GM11168 (cell line): ENCODE data around the gene CD52.
"Not testable (repeated sequence)": the region's sequence is repeated elsewhere in the genome, so short reads cannot be mapped to it uniquely, and the experiment has no call there.

Experiments
- in situ Hi-C: fragments of 300-500 bp; cut with MboI; formaldehyde crosslinking; loops from one replicate; pipeline ENCODE4 v1.12.0; 2022; ENCODE audit warnings: low sequenced_read_pairs; ENCODE audit not compliant: unreplicated experiment

The CD52 gene

DNA sequence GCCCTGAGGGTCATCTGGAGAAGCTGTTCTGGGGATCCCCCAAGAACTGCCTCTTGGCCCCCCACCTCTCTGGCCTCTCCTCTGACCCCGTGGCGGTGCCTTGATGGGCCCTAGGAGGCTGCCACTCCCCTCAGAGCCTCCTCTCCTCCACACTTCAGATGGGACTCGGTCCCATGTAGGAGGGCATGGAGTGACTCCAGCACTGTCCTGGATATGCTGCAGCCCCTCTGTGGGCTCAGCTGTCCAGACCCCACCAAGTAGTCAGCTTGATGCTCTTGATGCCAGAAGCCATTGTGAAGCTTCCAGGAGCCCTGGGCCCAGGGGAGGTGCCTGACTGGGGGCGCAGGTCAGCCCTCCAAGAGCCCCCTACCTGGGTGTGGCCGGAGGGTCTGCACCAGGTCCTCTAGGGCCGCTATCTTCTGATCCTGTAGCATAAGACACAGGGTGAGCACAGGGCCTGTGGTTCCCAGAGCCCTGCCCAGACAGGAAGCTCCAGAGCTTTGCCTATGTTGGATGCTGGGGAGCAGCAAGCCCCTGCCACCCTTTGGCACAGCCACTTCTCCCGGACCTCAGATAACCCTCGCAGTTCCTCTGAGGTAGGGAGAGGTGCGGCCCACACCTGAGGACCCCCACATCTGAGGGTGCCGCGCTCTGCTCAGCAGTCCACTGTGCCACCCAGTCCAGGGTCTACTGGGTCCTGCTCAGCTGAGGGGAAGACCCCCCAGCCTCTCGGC lies 20.5 kb upstream of the CD52 start:
- in situ Hi-C loops = no loop called here

DNA sequence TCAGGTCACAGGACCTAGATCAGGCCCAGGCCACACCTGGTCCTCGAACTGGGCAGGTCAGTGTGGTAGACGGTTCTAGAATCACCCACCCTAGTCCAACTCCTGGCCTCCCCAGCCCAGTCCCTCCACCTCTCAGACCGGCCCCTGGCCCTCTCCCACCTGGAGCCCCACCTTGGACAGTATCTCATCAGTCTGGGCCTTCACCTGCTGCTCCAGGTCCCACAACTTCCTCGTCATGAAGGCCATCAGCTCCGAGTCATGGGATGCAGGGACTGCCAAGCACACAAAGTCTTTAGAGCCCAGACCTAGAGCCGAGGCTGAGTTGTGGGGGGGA lies 20.0 kb upstream of the CD52 start:
- in situ Hi-C loops = no loop called here

DNA sequence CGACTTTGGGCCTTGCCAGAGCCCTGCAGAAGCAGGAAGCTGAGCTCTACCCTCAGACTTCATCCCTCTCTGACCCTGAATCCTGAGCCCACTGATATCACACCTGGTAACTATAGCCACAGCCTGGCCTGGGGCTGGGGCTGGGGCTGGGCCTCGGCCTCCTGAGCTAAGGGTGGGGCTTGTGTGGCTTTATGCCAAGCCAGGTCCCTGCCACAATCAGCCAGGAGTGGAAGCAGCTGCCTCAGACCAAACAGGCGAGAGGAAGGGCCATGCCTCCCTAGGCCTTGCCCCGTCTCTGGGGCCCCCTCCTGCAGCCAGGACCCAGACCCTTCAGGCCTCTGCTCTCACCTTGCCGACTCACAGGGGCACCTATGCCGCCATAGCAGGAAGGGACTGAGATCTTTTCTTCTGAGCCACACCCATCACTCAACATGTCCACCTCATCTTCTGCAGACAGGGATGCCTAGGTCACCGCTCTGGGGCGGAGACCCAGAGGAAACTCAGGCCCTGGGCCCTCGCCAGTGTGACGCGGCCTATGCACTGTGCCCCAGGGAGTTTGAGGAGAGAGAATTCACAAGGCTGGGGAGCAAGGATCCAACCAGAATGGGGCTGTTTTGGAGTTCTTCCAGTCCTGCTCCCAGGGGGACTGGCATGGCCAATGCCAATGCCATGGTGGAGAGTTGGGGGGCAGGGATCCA lies 17.0 kb upstream of the CD52 start:
- in situ Hi-C loops = no loop called here

DNA sequence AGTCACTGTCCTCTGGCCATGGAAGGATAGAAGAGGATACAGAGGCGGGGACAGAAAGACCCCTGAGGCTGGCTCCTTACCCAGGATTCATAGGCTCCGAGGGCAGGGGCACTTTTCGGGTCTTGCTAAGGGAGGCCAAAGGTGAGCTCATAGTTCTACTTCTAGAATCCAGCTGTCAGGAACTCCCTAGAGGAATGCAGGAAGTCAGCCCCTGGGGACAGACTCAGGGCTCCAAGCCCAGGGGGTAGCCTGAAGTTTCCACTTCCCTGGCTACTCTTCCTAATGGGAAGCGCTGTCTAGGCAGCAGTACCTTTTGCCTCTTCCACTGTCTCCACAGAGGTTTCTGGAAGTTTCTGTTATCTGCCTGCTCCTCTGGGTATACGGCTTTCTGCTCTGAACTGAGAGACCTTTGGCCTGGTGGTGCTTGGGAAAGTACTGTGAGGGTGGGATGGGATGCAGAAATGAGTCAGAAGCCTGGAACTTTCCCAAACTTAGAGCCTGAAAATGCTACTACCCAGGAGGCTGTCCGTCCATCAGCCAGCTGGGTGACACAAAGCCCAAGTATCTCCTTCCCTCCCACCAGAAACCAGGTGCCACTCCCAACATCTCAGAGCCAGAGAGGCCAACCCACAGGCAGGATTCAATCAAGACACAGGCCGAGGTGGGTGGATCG lies 14.9 kb upstream of the CD52 start:
- in situ Hi-C loops = no loop called here

DNA sequence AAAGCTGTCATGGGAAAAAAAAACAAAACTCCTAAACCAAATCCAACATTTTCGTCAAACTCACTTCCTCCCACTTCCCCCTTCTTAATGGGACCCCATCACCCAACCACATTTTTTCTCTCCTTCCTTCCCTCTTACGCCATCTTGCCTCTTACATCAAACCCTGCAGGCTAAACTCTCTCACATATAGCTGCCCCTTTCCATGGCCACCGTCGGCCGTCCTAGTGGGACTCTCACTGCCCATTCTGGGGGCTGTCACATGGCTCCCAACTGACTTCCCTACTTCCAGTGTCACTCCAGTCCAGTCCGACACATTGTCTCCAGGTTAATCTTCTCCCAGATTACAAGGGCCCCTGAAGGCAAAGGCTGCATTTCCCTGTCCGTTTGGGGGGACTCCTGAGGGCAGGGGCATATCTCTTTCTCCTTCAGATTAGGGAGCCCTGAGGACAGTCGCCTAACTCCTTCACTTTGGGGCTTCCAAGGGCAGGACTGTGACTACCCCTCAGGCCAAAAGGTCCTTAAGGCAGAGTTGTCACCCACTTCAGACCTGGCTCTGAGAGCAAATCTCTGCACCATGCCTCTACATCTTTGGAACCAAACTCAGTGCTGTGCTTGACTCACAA lies 12.0 kb upstream of the CD52 start:
- in situ Hi-C loops = no loop called here

DNA sequence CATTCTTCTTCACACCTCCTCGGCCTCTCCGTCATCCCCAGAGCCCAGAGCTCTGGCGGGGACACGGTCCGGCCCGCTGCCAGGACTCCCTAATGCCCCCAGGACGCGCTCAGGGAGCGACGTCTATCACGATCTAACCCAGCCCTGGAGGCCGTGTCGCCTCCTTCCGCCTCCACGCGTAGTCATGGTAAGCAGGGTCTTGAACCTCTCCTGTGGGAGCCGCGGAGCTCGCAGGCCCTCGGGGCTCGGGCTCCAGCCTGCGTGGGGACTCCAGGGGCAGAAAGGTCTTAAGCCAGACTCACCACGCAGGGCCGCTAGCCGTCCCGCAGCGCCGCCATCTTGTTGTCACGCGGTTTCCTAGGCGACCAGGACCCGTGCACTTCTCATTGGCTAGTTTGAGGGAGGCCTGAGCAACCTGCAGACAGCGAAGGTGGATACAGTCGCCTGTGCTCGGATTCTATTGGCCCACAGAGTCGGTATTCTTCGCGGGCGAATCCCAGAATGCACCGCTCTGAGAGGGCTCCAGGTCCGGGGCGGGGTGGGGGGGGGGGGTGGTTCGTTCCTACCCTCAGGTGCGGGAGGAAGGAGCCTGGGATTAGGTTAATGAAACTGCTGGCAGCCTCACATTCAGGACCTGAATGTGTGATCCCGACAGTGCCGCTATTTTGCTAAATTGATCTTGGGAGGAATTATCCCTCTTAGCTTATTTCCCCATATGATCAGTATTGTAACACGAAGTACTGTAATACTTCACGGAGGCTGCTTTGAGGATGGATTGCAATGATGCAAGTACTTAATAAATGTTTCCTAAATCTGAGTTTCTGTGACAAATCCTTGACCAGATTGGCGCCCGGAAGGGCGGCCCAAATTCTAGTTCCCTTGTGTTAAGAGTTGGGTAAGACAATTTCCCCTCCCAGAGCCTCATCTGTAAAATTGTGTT lies 11.2 kb upstream of the CD52 start, which contains the start of gene UBXN11:
UBXN11 (minus strand) TSS at position 347 of the 940 bp plus-strand sequence. CDS start 3,753 bp downstream, outside the sequence.
- in situ Hi-C loops = no loop called here

DNA sequence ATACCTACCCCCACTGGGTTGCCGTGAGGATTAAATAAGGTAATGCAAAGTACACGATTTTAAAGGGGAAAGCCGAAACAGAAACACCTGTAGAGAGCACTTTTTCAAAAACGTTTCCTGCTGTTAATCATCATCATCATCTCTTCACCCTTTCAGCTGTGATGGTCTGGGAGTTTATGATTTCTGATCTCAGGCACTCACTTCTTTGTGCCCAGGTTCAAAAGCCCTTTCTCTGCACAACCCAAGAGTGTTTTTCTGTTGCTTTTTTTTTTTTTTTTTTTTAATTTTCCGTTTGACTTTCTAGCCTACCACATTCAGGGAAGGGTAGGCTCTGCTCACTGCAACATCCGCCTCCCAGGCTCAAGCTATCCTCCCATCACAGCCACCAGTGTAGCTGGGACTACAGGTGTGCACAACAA lies 10.4 kb upstream of the CD52 start:
- in situ Hi-C loops = no loop called here

DNA sequence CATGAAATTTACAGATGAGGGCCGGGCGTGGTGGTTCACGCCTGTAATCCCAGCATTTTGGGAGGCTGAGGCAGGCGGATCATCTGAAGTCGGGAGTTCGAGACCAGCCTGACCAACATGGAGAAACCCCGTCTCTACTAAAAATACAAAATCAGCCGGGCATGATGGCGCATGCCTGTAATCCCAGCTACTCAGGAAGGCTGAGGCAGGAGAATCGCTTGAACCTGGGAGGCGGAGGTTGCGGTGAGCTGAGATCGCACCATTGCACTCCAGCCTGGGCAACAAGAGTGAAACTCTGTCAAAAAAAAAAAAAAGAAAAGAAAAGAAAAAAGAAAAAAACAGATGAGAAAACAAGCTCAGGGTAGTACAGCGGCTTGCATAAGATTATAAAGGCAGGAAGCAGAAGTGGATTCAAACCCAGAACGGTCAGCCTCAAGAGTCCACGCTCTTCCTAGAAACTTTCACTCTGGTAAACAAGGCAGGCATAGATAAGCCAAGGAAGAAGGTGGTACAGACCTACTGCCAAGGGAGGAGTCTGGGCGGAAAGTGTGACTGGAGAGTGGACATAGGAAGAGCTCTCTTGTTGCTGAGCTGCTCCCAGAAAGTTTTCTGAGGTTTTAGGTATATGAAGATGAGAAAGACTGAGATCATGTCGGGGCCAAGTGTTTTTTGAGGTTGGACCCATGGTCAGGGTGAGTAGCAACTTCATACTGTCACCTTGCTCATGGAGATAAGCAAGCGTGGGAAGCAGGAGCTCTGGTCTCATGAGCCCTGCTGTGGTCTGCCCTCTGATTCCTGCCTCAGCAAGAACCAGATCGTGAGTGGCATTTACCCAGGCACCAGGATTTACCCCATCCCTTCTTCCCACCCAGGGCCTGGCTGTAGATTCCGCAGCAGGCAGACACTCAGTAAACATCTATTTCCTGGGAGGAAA lies 9.5 kb upstream of the CD52 start:
- in situ Hi-C loops = not testable (repeated sequence)

DNA sequence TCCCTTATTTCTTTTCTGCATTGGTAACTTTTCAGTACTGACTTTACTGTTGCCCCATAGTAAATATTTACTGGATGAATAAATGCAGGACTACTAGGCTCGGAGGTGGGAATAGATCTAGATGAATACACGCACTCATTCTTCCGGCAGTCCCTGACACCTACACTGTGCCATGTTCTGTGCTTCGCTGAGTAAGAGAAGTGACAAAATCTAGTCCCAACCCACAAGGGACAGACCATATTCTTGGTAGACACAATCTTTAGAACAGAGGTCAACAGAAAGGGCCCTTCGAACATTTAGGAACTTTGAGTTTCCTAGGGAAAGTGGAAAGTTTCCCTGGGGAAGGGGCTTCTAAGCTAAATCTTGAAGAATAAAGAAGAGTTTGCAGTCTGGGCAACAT lies 3.3 kb upstream of the CD52 start:
- in situ Hi-C loops = no loop called here

DNA sequence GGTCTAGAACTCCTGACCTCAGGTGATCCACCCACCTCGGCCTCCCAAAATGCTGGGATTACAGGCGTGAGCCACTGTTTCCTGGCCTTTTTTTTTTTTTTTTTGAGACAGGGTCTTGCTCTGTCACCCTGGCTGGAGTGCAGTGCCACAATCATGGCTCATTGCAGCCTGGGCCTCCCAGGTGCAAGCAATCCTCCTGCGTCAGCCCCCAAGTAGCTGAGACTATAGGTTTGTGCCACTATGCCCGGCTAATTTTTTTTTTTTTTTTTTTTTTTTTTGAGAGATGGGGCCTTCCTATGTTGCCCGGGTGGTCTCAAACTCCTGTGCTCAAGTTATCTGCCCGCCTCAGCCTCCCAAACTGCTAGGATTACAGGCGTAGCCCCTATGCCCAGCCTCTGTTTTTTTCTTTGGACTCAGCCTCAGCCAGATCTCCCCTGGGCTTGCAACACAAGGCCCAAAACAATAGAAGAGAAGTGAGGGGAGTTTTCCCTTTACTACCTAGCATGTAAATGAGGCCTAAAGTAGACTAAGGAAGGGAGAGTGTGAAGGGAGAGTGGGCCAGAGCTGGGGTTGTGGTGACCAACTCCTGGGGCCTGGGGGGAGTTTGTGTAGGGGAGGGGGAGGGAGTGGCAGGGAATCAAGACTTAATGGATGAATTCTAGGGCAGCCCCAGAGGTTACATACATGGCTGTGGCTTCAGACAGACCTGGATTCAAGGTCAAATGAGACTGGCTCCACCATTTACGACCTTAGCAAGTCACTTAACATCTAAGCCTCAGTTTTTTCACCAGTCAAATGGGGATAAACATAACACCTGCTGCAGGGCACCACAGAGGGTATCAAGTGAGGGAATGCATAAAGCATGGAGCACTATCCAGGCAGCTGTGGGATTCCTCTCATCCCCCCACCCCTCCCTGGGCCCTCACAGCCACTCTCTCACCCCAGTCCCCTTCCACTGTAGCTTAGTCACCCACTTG lies 1.6 kb upstream of the CD52 start:
- in situ Hi-C loops = no loop called here

DNA sequence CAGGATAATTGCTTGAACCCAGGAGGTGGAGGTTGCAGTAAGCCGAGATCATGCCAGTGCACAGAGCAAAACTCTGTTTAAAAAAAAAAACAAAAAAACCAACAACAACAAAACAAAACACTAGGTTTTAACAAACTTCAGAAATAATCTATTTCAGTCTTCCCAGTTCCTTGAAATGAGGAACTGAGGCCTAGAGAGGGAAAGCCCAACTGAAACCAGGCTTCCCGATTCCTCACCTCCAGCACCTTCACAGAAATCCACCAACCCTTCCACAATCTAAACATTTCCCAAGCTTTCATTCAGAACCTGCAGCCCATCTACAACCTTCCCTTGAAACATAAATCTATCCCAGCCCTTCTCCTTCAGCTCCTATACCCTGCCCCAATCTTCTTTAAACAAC lies 612 bp upstream of the CD52 start:
- in situ Hi-C loops = no loop called here

DNA sequence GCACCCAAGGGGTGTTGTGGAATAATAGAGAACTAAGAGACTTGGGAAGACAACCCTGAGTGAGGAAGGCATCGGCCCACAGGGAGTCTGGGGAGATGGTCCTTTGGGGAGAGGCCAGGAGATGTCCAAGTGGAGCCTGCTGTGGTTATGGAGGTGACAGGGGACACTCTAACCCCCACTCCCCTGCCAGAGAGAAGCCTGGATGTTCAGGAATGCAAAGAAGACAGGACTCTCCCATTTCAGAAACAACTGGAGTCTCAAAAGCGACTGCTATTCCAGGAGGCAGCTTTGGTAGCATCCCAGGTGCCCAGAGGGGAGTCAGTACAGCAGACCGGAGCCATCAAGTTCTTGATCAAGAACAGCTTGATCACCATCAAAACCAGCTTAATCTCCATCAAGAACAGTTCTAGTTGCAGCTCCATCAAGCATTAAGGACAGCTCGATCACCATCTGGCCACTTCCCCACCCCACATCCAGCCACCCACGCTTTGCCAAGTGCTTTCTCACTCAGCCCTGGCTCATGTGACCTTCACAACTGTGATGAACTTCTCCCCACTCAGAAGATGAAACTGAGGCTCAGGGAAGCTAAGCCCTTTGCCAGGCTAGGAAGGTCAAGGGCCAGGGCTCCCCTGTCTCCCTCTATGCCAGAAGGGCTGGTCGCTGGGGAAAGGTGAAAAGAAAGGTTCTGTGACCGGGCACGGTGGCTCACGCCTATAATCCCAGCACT lies 743 bp downstream of the CD52 start:
- in situ Hi-C loops = no loop called here

DNA sequence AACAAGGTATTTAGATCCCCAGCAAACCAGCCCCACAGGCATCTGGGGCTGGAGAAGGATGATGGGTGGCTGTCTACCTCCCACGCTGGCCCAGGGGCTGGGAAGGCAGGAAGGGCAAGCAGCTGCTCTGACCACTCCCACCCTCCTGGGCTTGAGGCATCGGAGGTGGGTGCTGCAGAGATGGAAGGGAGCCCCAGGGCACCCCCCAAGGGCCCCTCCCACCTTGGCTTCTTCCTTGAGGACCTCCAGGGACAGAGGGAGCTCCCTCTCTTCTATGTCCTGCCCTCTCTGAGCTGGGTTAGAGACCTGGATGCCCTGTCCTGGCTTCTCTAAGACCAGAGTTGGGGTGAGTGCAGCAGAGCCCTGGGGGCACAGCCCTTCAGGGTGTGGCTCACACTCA lies 3.1 kb downstream of the CD52 start:
- in situ Hi-C loops = loop anchor here (5.0 kb wide), 1 partner anchor 44 kb away; no protein-coding TSS in a partner anchor

DNA sequence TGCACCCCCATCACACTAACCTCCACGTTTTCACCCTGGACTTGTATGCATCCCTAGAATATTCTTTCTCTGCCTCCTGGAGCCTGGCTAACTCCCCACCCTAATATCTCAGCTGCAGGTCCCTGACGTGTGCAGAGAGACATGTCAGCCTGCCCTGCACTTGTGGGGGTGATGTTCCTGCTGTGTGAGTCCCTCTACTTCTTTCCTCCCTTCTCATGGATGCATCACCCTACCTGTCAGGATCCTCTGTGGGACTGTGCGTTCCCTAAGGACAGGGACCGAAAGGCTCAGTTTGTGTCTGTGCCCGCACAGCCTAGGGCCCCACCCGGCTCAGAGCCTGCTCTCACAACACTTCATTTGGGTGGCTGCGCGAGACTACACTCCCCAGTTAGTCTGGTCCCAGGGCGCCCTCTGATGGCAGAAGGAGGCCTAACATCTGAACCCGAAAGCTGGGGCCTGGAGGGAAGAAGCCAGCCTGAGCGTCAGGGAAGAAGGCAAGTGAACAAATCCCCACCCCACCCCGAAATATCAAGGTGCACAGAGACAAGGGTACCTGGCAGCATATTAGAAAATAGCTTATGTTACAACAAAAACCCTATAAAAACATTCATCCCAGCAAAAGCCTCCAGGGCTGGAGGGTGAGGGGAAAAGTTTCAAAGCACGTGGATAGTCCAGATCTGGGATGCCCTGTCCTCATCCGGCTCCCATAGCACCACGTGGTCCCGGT lies 3.7 kb downstream of the CD52 start:
- in situ Hi-C loops = loop anchor here (5.0 kb wide), 1 partner anchor 44 kb away; no protein-coding TSS in a partner anchor

DNA sequence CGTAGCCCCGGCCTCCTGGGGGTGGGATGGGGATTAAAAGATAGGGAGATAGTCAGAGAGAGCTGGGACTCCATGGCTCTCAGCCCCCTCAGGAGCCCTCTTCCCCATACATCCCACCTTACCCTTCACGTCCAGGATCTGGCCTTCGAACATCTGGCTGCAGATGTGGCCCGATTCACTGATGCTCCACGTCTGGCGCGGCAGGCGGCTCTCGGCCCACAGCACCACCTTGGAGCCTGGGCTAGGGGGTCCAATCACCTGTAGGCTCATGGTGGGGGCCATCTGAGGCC lies 4.2 kb downstream of the CD52 start:
- in situ Hi-C loops = loop anchor here (5.0 kb wide), 1 partner anchor 45 kb away; no protein-coding TSS in a partner anchor

DNA sequence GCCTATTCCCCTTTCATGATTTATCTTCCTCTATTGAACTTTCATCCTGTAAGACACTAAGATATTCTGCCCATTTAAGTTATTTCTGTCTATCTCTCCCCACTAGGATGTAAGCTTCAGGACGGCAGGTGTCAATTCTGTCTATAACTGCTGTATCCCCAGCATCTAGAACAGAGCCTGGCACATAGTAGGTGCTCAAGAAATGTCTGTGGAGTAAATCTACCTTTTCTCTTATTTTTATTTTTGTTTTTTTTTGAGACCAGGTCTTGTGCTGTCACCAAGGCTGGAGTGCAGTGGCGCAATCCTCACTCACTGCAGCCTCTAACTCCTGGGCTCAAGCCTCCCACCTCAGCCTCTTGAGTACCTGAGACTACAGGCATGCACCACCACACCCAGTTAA lies 5.6 kb downstream of the CD52 start:
- in situ Hi-C loops = loop anchor here (5.0 kb wide), 1 partner anchor 46 kb away; no protein-coding TSS in a partner anchor
